ENCODE data around the gene KRT85. TPM values are rescaled to one million over a fixed set of nuclear protein-coding genes. Genes with fewer than 3 reads are reported as not detected.
A peak's percentile ranks its signal among the peaks of the same experiment; 100 is the strongest.

The KRT85 gene
- total RNA-seq, 2 donors from 2014 or later = not detected

GRCh38 chr12:52398176-52398575, 30.9 kb upstream of the KRT85 start:
- TF ChIP-seq CTCF (IDR thresholded peaks at IDR 0.05) (no peak), POLR2A (IDR thresholded peaks at IDR 0.05) (no peak)
- Histone ChIP-seq H3K27ac (no peak overlapping the region), H3K4me1 (no peaks in the 10 kb centered on the region), H3K36me3 (replicated peaks in 1 of 2; ENCODE audit: insufficient read depth in 1 of 2, low read depth in 2 of 2) (no peaks in the 10 kb centered on the region), H3K9me3 (no peaks in the 10 kb centered on the region), H3K4me3 (no peak overlapping the region), H3K27me3 (no peaks in the 10 kb centered on the region)
- DNase-seq = no peak
- intact Hi-C loops (cut with DNase I) = no loop called here
- 80 to 92% methylated on average over 1 of the region's 1 CpG for WGBS, 2 donors
- no peak for ATAC-seq

- TF ChIP-seq POLR2A (IDR thresholded peaks at IDR 0.05) (no peak), CTCF (IDR thresholded peaks at IDR 0.05) (no peak)
- Histone ChIP-seq H3K9me3 (no peaks in the 10 kb centered on the region), H3K27ac (no peak overlapping the region), H3K4me1 (no peaks in the 10 kb centered on the region), H3K4me3 (no peak overlapping the region), H3K36me3 (replicated peaks in 1 of 2; ENCODE audit: insufficient read depth in 1 of 2, low read depth in 2 of 2) (no peaks in the 10 kb centered on the region), H3K27me3 (no peaks in the 10 kb centered on the region)
- WGBS, 2 donors = 72 to 75% methylated on average over 8 of the region's 8 CpGs
- ATAC-seq (no peak), DNase-seq (no peak)
- intact Hi-C loops (cut with DNase I) = no loop called here
Observed at GRCh38 chr12:52396656-52397055, 29.4 kb upstream of the KRT85 start.

DNA sequence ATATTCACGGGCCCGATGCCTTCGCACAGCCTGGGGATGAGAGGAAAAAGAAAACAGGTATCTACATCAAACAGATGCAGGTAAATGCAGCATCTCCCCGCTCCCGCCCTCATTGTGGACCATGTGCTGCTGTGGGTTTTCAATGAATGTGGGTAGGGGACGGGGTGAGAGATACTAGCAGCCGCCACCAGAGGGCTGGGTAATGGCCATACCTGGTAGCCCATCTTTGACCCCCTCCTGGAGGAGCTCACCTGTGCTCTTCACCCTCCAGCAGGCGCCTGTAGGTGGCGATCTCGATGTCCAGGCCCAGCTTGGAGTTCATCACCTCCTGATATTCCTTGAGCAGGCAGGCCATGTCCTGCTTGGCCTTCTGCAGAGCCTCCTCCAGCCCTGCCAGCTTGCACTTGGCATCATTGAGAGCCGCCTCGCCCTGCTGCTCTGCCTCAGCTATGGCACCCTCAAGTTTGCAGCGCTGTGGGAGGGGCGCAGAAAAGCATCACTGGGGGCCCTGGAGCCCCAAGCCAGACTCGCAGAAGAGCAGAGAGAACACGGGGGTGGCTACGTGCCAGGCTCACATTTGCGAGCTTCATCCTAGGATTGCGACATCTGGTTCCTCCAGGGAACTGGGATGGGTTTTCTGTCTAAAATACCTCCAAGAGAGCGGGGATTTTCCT, 28.6 kb upstream of the KRT85 start:
- 59 to 65% methylated on average over 17 to 20 of the region's 20 CpGs for WGBS, 2 donors

DNA sequence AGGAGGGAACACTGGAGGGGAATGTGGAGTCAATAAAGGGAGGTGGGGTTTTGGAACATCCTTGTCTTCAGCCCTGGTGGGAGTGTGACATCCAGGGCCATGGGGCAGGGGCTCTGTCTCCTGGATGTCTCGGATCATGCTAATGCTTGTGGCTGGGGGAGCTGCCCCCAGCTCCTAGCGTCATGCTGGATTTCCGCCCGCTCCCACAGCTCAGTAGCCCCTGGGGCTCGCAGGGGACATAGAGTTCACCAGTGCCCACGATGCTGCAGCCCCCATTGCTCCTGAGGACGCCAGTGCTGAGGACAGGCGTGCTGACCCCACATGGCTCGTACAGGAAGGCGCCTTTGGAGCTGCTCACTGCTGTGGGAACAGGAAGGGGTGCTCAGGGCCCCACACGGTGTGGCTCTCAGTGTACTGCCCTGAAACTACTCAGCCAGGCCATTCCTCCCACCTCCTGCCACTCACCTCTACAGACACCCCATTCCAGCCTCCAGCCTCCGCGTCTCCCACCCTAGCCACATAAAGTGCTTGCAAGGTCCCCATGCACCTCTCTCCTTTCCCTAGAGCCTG, 27.6 kb upstream of the KRT85 start:
- H3K4me1 ChIP-seq = no peaks in the 10 kb centered on the region
- H3K27me3 ChIP-seq = no peaks in the 10 kb centered on the region
- intact Hi-C loops (cut with DNase I) = no loop called here
- TF ChIP-seq POLR2A (IDR thresholded peaks at IDR 0.05) (no peak), CTCF (IDR thresholded peaks at IDR 0.05) (no peak)
- 72 to 75% methylated on average over 13 of the region's 13 CpGs for WGBS, 2 donors
- ATAC-seq = no peak
- no peak overlapping the region for H3K4me3 ChIP-seq
- DNase-seq = no peak
- no peaks in the 10 kb centered on the region for H3K36me3 ChIP-seq (replicated peaks in 1 of 2; ENCODE audit: insufficient read depth in 1 of 2, low read depth in 2 of 2)
- no peak overlapping the region for H3K27ac ChIP-seq
- H3K9me3 ChIP-seq = no peaks in the 10 kb centered on the region

More for the DNA sequence above, 28.6 kb upstream of the KRT85 start:
- no peak overlapping the region for H3K4me3 ChIP-seq
- no peaks in the 10 kb centered on the region for H3K36me3 ChIP-seq (replicated peaks in 1 of 2; ENCODE audit: insufficient read depth in 1 of 2, low read depth in 2 of 2)
- no peaks in the 10 kb centered on the region for H3K4me1 ChIP-seq
- ATAC-seq (no peak), DNase-seq (peak; percentile 16 to 39 (median 29))
- H3K27ac ChIP-seq = no peak overlapping the region
- intact Hi-C loops (cut with DNase I) = no loop called here
- no peak for TF ChIP-seq POLR2A (IDR thresholded peaks at IDR 0.05)
- TF ChIP-seq CTCF (IDR thresholded peaks at IDR 0.05) = peak in 6 of 7 experiments; percentile 10 to 42 (median 30)
- H3K27me3 ChIP-seq = no peaks in the 10 kb centered on the region
- no peaks in the 10 kb centered on the region for H3K9me3 ChIP-seq
